A549 treated with CORT108297 at 1 μM for 4 hours (cell line): ENCODE data around the gene C4orf51. TPM values are rescaled to one million over a fixed set of nuclear protein-coding genes. Genes with fewer than 3 reads are reported as not detected.

ENCODE experiments used
- total RNA-seq: library from RNA; stranded (reverse); fragments of 200-300 nt; extraction: Qiagen RNA extraction; gene quantifications from 5 replicates; pipeline ENCODE4 v1.2.3, GENCODE V29; 2022

C4orf51 gene
- total RNA-seq, result not detected in 5 replicates

GRCh38 chr4:145679991-145680455 is at the start of gene C4orf51:
TSS of gene C4orf51 (plus strand) at chr4:145680146. CDS start at chr4:145680204, 58 bp downstream.

Other genes starting within 250 kb of the C4orf51 start
- 9.0 to 13.8 TPM (median 10.3 TPM) in 5 replicates for gene SMAD1, start 198.3 kb upstream of the C4orf51 start, total RNA-seq
- gene MMAA, start 60.8 kb upstream of the C4orf51 start, total RNA-seq, result 1.3 to 1.6 TPM (median 1.3 TPM) in 5 replicates